ENCODE data around the gene ZNF768. TPM values are rescaled to one million over a fixed set of nuclear protein-coding genes. Genes with fewer than 3 reads are reported as not detected.
"Not testable (repeated sequence)": the region's sequence is repeated elsewhere in the genome, so short reads cannot be mapped to it uniquely, and the experiment has no call there.

The ZNF768 gene
- total and polyA plus RNA-seq, 2 experiments from 2014 or later = 8.3 to 43.0 TPM

- no peak for TF ChIP-seq POLR2AphosphoS5 (IDR thresholded peaks at IDR 0.05; ENCODE audit: low read depth)
- no peak for TF ChIP-seq ZNF114 (CRISPR knock-in tag; IDR thresholded peaks at IDR 0.05)
Observed at GRCh38 chr16:30481381-30481780, 45.0 kb downstream of the ZNF768 start (continued).

- Histone ChIP-seq H3K4me3 (no peak overlapping the region), H3K4me2 (no peak overlapping the region), H3K4me1 (ENCODE audit: insufficient read depth) (no peaks in the 10 kb centered on the region), H3K36me3 (ENCODE audit: insufficient read depth) (no peaks in the 10 kb centered on the region), H3K27me3 (ENCODE audit: insufficient read depth) (peaks cover 13% of the 10 kb centered on the region; the same call in 1 of the 2 replicates), H4K20me1 (replicated peaks; ENCODE audit: insufficient read depth) (no peaks in the 10 kb centered on the region), H3K9me2 (ENCODE audit: insufficient read depth) (no peaks in the 10 kb centered on the region), H3K79me2 (replicated peaks; ENCODE audit: insufficient read depth) (no peaks in the 10 kb centered on the region), H3F3A (replicated peaks; ENCODE audit: low read depth) (no peaks in the 10 kb centered on the region), H2AFZ (no peak overlapping the region), H3K27ac (ENCODE audit: low read depth) (no peak overlapping the region)
- ATAC-seq (no peak), DNase-seq (ENCODE audit: low spot score) (no peak)
- no peaks in the 10 kb centered on the region for H3K4me1 Mint-ChIP-seq
- H3K36me3 Mint-ChIP-seq (ENCODE audit: low read depth) = no peaks in the 10 kb centered on the region
- peaks cover 5% of the 10 kb centered on the region for H3K27me3 Mint-ChIP-seq (ENCODE audit: insufficient read depth, low read depth, poor library complexity)
- H3K4me3 Mint-ChIP-seq = no peak overlapping the region
- TF ChIP-seq REST (IDR thresholded peaks at IDR 0.05; ENCODE audit: unreplicated experiment) (no peak), CREB1 (CRISPR knock-in tag; IDR thresholded peaks at IDR 0.05; ENCODE audit: low read depth) (no peak), NANOG (IDR thresholded peaks at IDR 0.05; ENCODE audit: borderline replicate concordance) (no peak), ZNF331 (CRISPR knock-in tag; IDR thresholded peaks at IDR 0.05; ENCODE audit: low read depth) (no peak), EZH2phosphoT487 (IDR thresholded peaks at IDR 0.05; ENCODE audit: unreplicated experiment) (no peak), ZNF114 (CRISPR knock-in tag; IDR thresholded peaks at IDR 0.05) (no peak)
- H3K9me3 Mint-ChIP-seq = no peaks in the 10 kb centered on the region
- no peak overlapping the region for H3K27ac Mint-ChIP-seq
Observed at GRCh38 chr16:30478766-30479478, 47.4 kb downstream of the ZNF768 start.

- not testable (repeated sequence) for H3K27ac Mint-ChIP-seq; H3K4me1 Mint-ChIP-seq; H3K9me2 ChIP-seq (ENCODE audit: insufficient read depth); ATAC-seq; H4K20me1 ChIP-seq (replicated peaks; ENCODE audit: insufficient read depth); H3K4me1 ChIP-seq (ENCODE audit: insufficient read depth); H3K36me3 Mint-ChIP-seq (ENCODE audit: low read depth); H3K79me2 ChIP-seq (replicated peaks; ENCODE audit: insufficient read depth); H3K27me3 Mint-ChIP-seq (ENCODE audit: insufficient read depth, low read depth, poor library complexity); H3K4me3 ChIP-seq; H3F3A ChIP-seq (replicated peaks; ENCODE audit: low read depth); H2AFZ ChIP-seq; H3K36me3 ChIP-seq (ENCODE audit: insufficient read depth); H3K4me3 Mint-ChIP-seq; H3K27ac ChIP-seq (ENCODE audit: low read depth); H3K9me3 Mint-ChIP-seq; H3K4me2 ChIP-seq; DNase-seq (ENCODE audit: low spot score)
- peaks cover 13% of the 10 kb centered on the region; the same call in 1 of the 2 replicates for H3K27me3 ChIP-seq (ENCODE audit: insufficient read depth)
Observed at GRCh38 chr16:30477773-30478172, 48.6 kb downstream of the ZNF768 start.

Data from GM23338 (cell line).